Posterior vena cava (tissue), 2 donors: ENCODE data around the gene ZNF219. TPM values are rescaled to one million over a fixed set of nuclear protein-coding genes. Genes with fewer than 3 reads are reported as not detected.

Experiments used
- DNase-seq: peaks from one replicate; pipeline ENCODE4 v3.0.0-alpha.2; 2020; ENCODE audit warnings: low spot score
- intact Hi-C, 2 donors: fragments of 100-400 bp; cut with DNase I; formaldehyde crosslinking; loops; one replicate each; pipeline versions ENCODE4 v1.14.1 to v1.14.2; 2022 to 2023
- total RNA-seq, 2 donors: library from RNA; stranded (reverse); fragmentation: NEBNext Ultra II Directional; extraction: Animal tissue kit (Norgen Biotek cat#: 25700); gene quantifications; one replicate each; pipeline ENCODE4 v1.2.1, GENCODE V29; 2021
- donor health status: DM: yes; HTN: yes; CAD: no.
- donor health status: DM: yes; HTN: yes; CAD: no.

ZNF219 gene
- total RNA-seq, 2 donors from 2014 or later, result 27.0 to 37.6 TPM

GRCh38 chr14:21073921-21074320, 24.5 kb downstream of the ZNF219 start:
- intact Hi-C loops, result loop anchor here (1.0 to 5.0 kb wide), 3 partner anchors 13 to 42 kb away; no protein-coding TSS in a partner anchor
- DNase-seq, result no peak

DNA sequence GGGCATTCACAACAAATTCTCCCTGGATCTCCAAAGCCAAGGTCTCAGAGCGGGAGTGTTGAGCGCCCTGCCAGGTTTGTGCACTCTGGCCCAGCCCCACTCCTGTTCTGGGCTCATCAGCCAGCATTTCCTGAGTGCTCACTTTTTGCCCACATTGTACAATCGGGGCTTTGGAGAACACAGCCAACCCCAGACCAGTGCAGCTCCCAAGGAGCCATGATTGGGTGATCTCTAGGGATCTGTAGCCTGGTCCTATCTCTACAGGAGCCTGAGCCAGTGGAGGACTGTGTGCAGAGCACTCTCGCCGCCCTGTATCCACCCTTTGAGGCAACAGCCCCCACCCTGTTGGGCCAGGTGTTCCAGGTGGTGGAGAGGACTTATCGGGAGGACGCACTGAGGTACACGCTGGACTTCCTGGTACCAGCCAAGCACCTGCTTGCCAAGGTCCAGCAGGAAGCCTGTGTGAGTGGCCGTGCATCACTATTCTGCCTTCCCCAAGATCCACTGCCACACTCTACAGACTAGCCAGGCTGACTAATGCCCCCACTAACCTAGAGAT, 25.6 kb downstream of the ZNF219 start:
- intact Hi-C loops, result loop anchor here in 1 of 2 donors (2.0 to 5.0 kb wide), 2 partner anchors 14 to 34 kb away; no protein-coding TSS in a partner anchor
- no peak for DNase-seq

GRCh38 chr14:21072031-21072473, 26.4 kb downstream of the ZNF219 start:
- intact Hi-C loops, result loop anchor here in 1 of 2 donors (2.0 to 5.0 kb wide), 2 partner anchors 15 to 35 kb away; no protein-coding TSS in a partner anchor
- DNase-seq, result no peak

DNA sequence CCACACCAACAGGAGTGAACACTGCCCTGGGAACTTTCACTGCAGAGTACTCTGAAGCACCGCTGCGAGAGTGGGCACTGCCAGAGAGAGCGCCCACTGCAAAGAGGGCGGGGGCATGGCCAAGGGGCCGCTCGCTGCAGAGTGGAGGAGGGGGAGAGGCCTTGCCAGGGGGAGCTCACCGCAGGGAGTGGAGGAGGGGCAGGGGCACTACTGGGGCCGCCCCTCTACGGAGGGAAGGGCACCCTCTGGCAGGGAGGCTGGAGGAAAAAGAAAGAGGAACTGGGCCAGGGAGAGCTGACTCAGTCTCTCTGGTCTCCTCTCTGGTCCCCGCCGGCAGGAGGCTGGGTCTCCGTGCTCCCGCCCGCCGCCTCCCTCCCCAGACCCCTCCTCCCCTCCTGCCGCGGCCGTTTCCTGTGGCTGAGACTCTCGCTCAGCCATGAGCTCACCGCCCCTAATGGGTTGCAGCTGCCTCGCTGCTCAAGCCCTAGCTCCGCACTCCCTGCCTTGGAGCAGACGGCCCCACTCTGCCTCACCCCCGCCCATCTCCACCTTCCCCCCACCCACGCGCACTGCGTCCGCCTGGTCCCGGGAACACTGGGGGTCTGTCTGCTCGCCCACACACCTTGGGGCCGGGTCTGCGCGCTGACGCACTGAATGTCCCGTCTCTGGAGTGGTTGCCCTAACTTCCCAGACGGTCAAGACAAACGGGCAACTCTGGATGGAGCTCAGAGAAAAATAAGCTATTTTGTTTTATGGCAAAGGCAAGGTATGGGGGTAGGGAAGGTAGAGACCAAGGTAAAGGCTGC, 27.0 kb downstream of the ZNF219 start:
- intact Hi-C loops, result loop anchor here in 1 of 2 donors (2.0 to 5.0 kb wide), 2 partner anchors 15 to 36 kb away; no protein-coding TSS in a partner anchor

DNA sequence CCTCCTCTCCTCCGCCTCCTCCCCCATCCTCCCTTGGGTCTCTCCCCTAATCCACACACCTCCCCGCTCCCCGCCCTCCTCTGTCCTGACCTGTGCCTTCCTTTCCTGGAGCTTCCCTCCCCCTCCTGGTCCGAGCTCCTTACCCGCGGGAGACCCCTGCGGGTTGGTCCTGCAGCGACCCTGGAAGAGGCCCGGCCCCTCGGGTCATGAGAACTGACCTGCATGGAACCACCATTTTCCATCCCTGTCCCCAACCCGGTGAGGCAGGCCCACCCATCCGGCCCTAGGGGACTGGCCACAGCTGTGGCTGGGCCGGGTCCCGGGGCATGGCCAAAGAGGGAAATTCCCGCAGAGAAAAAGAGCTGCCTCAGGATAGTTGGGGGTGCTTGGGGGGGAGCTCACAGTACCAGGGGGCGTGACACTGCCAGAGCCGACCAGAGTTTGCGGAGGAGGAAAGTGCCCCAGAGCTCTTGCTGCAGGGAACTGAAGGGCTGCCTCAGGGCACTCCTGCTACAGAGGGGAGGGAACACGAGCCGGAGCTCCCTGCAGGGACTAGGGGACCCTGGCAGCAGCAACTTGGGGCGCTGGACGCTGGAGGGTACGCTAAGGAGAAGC, 27.7 kb downstream of the ZNF219 start:
- intact Hi-C loops, result loop anchor here in 1 of 2 donors (5.0 kb wide), 1 partner anchor 37 kb away; no protein-coding TSS in a partner anchor
- DNase-seq, result peak; percentile 84

More for the DNA sequence above, 27.0 kb downstream of the ZNF219 start:
- DNase-seq, result peak; percentile 97

DNA sequence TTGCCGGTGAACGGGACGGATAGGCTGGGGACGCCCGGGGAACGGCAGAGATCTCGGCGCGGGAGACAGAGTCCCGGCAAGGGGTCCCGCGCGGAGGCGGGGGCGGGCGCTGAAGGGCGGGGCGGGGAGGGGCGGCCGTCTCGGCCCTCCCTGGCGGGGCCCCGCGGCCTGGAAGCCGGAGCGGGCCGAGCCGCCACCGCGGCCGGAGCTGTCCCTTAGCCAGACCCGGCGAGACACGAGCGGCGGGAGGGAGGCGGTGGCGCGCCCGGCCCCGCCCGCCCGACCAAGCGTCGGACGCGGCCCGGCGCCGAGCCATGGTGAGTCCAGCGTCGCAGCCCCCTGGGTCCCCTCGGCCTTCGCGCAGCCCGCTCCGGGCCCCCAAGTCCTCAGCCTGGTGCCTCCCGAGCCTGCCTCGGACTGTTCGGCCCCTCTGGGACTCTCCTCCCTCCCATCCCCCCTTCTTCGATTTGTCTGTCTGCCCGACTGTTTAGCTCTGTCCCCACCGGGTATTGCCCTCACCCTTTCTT, 28.3 kb downstream of the ZNF219 start, which contains the start of gene ARHGEF40:
TSS of gene ARHGEF40 (plus strand) at position 222 of the 527 bp plus-strand sequence. CDS start at position 315, 93 bp downstream.
- intact Hi-C loops, result loop anchor here in 1 of 2 donors (5.0 kb wide), 1 partner anchor 37 kb away; no protein-coding TSS in a partner anchor
- DNase-seq, result peak; percentile 87

DNA sequence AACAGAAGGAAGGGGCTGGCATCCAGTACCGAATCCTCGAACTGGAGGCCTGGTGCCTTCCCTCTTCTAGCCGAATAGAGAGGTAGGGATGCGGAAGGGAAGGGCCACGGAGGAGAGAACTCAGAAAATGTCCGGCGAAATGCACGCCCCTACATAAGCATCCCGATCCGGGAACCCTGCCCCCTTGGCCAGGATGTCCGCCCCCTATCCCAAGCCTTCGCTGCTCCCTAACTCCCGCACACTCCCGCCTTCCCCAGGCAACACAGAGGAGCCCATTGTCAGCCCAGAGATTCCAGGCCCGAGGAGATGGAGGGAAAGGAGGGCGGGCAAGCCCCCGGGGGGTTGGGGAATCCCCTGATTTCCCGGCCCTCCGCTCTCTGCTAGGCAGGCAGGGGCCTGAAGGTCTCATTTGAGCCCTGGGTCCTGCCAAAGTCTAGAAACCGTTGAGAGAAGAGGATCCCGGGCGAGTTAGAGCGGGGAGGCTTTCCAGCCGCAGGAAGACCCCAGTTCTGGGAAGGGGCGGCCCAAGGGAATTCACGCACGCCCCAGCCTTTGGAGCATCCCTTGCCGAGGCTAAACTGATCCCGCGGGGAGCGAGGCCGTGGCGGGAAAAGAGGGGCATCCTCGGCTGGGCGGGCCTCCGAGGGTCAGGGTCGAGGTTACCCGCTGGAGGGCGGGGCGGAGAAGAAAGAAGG, 28.9 kb downstream of the ZNF219 start:
- peak; percentile 87 for DNase-seq
- intact Hi-C loops, result loop anchor here (5.0 kb wide), 1 partner anchor 38 kb away; no protein-coding TSS in a partner anchor

DNA sequence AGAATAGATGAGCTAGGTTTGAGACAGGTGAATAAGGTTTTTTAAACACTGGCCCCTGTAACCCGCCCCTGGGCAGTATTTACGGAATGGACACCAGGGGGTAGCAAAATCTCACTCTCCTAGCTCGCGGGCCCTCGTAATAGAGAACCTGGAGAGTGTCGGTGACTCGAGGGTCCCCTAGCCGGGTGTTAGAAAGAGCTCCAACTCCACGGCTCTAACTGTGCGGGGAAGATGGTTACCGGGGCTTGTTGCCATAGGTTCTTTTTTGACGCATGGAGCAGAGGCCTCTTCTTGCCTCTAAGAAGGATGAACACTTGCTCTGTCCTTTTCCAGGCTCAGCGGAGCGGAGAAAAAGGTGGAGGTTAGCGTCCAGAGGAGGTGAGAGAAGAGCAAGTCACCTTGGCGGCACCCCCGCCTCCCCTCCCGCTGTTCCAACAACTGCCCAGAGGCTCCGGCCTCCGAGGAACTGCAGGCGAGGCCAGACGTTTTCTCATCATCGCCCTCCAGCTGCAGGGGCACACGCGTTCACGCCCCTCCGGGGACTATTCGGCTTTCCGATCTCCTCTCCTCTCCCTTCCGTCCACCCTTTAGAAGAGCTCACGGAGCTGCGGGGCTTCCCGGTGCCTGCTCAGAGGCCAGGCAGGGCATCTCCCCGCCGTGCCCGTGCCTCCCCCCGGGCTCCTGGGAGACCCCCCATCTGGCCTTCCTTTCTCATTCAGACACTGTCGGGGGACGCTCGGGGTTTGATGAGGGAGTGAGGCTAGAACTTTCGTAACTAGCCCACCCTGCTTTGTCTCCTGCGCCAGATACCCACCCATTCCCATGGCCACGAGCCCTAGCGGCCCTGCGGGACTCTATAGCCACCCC, 29.7 kb downstream of the ZNF219 start:
- peak; percentile 88 for DNase-seq
- intact Hi-C loops, result loop anchor here in 1 of 2 donors (5.0 kb wide), 1 partner anchor 39 kb away; no protein-coding TSS in a partner anchor

- intact Hi-C loops, result loop anchor here in 1 of 2 donors (5.0 kb wide), 1 partner anchor 40 kb away; no protein-coding TSS in a partner anchor
- DNase-seq, result no peak
Measured at GRCh38 chr14:21066882-21067502, 31.5 kb downstream of the ZNF219 start.

GRCh38 chr14:21063479-21063878, 35.0 kb downstream of the ZNF219 start:
- intact Hi-C loops, result no loop called here
- DNase-seq, result no peak

- DNase-seq, result no peak
- intact Hi-C loops, result no loop called here
Measured at GRCh38 chr14:21061347-21061668, 37.1 kb downstream of the ZNF219 start.

DNA sequence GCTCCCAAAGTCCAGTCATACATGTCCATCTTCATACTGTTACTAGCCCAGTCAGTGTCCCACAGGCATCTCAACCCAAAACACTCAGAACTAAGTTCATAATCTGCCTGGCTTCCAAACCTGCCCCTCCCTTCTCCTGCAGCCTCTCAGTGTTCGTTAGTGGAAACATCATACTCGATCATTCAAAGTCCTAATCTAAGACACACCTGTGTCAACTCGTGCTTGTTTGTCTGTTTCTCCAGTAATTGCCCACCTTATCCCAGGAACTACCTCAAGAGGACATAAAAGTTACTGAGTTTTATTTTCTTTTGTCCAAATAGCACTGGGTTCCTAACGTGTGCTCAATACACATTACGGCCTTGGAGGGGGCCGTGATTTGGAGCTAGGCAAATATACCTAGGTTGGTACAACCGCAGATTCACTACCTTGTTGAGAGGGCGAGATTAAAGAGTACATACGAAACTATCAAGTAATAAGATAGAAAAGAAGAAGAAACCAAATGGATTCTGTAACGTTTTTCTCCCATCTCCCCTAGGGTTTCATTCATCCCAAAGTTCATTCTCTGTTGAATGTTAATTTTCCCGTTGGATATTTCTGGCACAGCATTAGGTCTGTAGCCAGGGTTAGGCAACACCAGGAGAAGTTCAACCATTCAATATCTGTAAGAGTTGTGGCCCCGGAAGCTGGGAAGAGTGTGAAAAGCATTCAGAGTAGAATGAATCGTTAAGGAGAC, 37.7 kb downstream of the ZNF219 start:
- DNase-seq, result no peak
- intact Hi-C loops, result no loop called here

DNA sequence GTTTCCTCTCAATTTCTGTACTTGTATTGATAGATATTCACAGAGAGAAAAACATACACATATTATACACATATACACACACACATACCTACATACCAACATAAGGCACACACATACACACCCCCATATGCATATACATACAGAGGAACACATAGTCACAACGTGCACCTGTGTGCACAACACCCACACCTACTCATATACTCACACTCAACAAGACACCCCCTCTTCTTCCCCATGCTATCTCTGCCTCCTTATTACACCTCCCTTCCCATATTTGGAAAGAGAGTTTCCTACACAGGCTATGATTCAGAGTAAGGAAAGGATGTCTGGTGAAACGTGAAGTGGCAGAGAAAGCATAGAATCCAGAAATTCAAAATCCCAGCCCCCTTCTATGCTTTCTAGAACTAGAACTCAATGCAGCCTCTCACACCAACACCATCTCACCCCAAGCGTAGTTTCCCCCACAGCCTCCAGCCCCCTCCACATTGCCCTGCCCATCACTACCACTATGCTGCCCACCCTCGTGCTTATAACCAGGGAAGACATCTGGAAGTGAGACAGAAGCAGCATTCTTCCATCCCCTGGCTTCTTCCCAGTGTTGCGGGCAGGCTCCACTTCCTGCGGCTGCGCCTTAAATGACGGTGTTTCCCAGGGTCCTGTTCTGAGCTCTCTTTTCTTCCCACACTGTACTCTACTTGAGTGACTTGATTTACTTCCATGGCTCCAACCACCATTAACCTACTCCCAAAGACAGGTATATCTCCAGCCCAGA, 38.4 kb downstream of the ZNF219 start:
- intact Hi-C loops, result no loop called here

GRCh38 chr14:21058903-21059302, 39.6 kb downstream of the ZNF219 start:
- intact Hi-C loops, result no loop called here
- DNase-seq, result no peak

More for the DNA sequence above, 38.4 kb downstream of the ZNF219 start:
- DNase-seq, result no peak

GRCh38 chr14:21057803-21058675, 40.4 kb downstream of the ZNF219 start, which contains the start of gene RNASE8:
Gene RNASE8 (plus strand): TSS chr14:21057822. CDS start chr14:21057893, 71 bp downstream.
- DNase-seq, result no peak
- intact Hi-C loops, result no loop called here
